Ishikawa (cell line): ENCODE results near the gene TRAK1.

Experiments
- CEBPB ChIP-seq: IDR thresholded peaks from 2 replicates; pipeline ENCODE4 v1.6.1; 2012
- CREB1 ChIP-seq: IDR thresholded peaks from 2 replicates; pipeline ENCODE4 v1.6.1; 2012; ENCODE audit warnings: low read depth
- EP300 ChIP-seq: IDR thresholded peaks from 2 replicates; pipeline ENCODE4 v1.6.1; 2012; ENCODE audit warnings: borderline replicate concordance
- YY1 ChIP-seq: IDR thresholded peaks from 2 replicates; pipeline ENCODE4 v1.6.1; 2012; ENCODE audit warnings: low read depth
- TF ChIP-seq, protein P1 (sequence below): IDR thresholded peaks from 2 replicates; pipeline ENCODE4 v1.6.1; 2012

GRCh38 chr3:42043099-42043813, 47.9 kb upstream of the TRAK1 start:
- no peak for TF ChIP-seq EP300
- TF ChIP-seq, protein P1, sequence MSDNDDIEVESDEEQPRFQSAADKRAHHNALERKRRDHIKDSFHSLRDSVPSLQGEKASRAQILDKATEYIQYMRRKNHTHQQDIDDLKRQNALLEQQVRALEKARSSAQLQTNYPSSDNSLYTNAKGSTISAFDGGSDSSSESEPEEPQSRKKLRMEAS: no peak
- no peak for TF ChIP-seq CEBPB
- no peak for TF ChIP-seq YY1
- TF ChIP-seq CREB1: no peak
